Myocyte (in vitro differentiated cells): ENCODE results near the gene RNU6-7. TPM values are rescaled to one million over a fixed set of nuclear protein-coding genes. Genes with fewer than 3 reads are reported as not detected.
A peak's percentile ranks its signal among the peaks of the same experiment; 100 is the strongest.

ENCODE experiments used
- DNase-seq: peaks from one replicate; pipeline ENCODE4 v3.0.0-alpha.2; 2012; ENCODE audit warnings: low read depth
- total RNA-seq: library from RNA; depleted of rRNA; stranded (reverse); fragments of >200 nt; gene quantifications from 2 replicates; pipeline ENCODE4 v1.2.3, GENCODE V29; 2014

RNU6-7 gene
- total RNA-seq, 1 donor from 2014 or later: not detected

DNA sequence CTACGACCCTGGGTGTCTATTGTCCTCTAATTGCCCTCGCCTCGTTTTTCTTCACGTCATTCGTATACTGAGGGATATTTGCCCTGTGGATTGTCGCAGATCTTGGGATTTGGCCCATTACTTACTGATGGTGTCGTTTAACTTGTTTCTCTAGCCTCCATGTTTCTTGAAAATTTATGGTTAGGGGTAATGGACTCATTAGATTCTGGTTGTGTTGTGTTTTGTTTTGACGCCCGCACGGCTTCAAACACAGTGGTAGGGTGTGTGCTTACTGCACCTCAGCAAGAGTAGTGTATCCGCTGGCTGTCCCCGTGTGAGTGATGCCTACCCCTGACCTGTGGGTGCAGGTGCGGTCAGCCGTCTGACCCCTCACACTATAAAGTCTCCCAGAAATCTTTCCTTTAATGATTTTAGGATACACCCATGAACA is 2.1 kb downstream of the RNU6-7 start:
- DNase-seq: peak; percentile 25

DNA sequence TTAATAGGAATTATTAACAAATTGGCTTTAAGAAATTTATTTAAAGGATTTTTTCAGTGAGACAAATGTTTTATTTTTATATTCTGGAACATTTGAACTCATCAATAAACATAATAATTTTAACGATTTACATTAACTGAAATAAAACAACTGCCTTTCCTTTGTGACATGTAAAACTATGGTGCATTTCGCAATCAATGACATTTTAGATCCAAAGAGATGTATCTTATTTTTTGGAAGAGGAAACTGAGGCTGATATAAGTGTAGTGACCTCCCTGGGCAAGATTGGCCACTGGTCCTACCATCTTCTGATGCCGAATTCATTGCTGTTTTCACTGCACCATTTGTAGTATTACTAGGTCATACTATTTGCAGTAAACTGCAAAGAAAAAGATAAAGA is 3.7 kb downstream of the RNU6-7 start:
- DNase-seq: no peak

DNA sequence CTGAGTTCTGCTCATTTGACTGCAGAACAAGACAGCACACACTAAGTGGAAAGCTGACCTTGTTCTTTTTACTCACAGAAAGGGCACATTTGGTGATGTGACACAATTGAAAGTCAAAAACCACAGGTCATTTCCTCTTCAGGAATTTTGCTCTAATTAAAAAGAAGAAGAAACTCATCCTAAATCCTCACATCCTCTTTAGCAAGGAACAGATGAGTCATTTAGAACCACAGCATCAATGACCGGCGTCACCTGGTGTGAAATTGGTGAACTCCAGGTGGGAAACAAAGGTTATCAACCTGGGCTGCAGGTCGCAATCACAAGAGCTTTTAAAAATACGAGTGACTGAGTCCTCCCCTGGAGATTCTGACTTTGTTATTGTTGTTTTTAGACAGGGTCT is 4.1 kb downstream of the RNU6-7 start:
- DNase-seq: no peak

DNA sequence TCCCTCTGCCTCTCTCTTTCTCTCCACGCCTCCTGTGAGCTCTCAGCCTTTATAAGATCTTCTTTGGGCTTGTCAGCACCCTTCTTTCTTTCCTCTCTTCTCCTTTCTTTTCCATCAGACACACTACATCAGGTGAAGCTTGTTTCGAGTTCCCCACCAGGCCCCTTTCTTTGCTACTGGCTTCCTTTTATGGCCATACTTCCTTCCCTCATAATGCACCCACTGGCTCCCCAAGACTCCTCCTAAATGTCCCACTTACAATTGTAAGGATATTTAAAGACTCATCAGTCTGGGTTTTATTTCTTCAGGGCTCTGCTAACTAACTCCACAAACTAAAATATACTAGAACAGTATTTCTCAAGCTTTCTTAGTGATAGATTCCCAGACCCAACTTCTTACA is 4.7 kb downstream of the RNU6-7 start:
- no peak for DNase-seq

DNA sequence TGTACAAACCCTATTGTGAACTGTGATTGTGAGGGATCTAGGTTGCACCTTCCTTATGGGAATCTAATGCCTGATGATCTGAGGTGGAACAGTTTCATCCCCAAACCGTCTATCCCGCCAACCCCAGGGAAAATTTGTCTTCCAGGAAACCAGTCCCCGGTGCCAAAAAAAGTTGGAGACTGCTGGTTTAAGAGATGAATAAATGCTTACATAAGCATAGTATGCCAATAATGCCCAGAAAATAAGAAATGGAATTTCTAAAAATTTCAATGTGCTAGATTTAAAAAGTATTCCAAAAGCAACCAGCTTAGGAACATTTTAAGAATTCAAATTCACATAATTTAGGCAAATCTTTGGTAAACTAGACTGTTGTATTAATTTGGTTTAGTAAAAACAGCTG is 6.6 kb downstream of the RNU6-7 start:
- DNase-seq: no peak

DNA sequence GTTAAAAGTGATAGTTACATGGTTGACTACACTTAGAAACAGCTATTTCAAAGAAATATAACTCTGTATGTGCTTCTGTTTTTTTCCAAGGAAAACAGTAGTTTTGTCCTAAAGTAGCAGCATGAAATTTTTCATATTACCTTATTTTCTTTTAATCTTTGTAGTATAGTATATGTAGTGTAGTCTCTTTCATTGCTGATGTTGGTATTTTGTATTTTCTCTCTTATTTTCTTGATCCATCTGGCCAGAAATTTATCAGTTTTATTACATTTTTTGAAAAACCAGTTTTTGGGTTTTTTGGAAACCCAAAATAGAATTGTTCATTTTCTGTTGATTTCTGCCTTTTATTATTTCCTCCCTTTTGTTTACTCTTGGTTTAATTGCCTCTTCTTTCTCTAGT is 7.6 kb downstream of the RNU6-7 start:
- DNase-seq: no peak

DNA sequence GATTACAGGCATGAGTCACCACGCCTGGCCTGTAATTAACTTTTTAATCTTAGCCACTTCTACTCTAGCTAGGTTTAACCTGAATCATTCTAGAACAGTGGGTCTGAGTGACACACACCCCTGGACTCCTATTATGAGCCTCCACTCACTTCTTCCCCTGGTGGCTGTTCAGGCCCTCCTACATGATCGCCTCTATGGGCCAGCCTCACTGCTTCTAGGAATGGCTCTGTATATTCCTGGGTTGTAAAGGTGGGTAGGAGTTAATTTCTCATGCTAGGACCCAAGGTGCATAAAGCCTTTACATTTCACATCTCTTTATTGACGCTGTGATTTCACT is 9.2 kb downstream of the RNU6-7 start:
- DNase-seq: no peak

DNA sequence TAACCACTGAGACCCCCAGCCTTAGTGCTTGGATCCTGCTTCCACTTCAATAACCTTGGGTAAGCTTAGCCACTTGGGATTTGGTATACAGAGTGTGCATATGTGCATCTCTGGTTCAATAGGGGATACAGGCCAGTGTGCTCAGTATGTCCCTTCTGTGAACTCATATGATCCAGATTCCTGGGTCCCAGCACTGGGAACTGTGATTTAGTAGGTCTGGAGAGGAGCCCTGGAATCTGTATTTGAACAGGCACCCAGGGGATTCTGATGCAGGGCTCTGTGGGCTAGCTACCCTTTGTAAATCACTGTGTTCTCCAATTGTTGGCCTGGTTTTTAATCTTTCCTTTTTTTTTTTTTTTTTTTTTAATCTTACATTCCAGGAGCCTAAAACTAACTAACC is 11.0 kb downstream of the RNU6-7 start:
- DNase-seq: no peak

DNA sequence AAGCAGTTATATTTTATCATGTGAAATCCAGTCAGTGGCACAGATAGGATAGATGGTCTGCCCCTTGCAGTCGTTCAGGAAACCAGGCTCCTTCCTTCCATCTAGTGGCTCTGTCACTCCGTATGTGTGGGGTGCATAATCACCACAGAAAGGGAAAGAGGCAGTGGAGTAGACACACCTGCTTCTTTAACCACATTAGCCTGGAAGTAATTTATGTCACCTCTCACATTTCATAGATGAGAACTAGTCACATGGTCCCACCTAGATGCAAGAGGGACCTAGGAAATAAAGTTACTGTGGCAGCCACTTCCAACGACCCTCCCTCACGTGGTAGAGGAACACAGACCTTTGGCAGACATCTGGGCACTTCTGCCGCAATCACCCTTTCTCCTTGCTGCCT is 15.5 kb downstream of the RNU6-7 start:
- DNase-seq: peak; percentile 60

DNA sequence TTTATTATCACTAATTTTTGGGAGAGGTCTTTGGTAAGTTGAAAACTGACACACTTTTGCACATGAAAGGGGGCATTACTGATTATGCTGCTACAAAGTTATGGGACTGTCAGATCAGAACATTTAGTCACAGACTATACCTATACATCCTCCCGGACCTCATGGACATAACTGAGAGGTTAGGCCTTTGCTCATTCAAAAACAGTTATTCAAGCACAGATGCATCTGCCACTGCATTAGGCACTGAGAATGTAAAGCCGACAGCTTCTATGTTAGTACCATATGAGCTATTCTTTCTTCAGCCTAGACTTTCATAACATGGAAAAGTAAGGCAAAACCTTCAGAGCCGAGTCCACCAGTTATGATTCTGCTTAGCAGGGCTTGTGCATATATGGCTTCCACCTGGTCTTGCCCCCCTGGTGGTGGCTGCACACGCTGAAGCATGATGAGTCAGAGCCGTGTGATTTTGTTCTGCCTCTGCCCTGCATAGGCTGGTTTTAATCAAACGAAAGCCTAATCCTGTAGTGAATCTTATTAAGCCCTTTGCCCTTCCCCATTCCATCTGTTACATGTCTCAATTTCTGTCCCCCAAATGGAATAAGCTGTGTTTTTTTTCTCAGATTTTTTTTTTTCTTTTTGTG is 23.0 kb downstream of the RNU6-7 start:
- DNase-seq: peak; percentile 73

DNA sequence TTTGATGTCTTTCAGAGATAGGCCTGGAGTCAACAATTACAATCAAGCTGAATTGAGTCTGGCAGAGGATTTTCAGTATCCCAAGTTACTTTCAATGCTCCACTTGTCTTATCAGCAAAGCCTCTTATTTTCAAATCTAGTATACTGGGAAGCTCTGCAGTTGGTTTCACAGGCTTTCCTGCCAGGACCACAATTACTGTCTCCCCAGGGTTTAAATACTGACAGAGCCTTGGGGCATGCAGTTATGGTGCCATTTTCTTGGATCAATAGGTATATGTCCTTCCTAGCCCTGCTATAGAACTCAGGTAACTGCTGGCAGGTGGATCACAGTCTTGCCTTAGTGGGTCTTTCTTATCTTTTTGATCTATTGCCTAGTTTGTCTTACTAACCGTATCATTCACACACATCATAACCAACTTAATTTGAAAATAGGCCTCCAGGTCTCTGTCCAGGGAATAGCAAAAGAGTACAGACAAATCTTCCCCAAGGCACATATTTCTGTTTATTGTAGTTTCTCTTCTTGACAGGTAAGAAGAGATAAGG is 23.6 kb downstream of the RNU6-7 start:
- DNase-seq: no peak

DNA sequence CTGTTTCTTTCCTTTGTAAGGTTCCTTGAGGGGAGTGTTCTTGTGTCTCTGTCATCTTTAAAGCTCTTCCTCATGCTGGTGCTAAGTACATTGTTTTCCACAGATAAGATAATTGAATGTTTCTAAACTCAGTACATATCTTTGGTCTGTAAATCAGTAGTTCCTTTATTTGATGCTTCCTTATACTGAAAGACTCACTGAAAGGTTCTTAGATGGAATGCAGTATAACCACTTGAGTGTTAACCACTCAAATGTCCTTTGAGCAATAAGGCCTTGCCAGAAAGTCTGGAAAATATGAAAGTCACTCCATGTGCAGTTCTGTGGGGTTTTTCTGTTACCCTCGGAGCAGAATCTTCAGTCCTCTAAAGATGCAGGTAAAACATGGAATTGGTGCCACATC is 24.2 kb downstream of the RNU6-7 start:
- DNase-seq: no peak

DNA sequence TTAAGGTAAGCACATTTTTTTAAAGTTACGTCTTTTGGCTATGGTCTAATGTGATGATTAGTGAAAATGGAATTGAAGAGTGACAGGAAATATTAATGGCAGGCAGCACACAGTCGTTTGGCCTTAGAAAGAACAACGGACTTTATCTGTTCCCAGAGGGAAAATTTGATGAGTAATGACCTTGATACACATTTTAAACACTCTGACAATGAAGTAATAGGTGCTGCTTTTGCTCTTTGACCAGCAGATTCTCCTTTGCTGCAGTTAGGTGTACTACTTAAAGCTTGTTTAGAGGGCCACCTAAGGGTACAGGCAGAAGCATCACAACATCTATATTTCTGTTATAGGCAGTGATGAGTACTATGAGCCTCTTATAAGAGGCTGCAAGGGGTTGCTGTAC is 28.3 kb downstream of the RNU6-7 start:
- DNase-seq: no peak

DNA sequence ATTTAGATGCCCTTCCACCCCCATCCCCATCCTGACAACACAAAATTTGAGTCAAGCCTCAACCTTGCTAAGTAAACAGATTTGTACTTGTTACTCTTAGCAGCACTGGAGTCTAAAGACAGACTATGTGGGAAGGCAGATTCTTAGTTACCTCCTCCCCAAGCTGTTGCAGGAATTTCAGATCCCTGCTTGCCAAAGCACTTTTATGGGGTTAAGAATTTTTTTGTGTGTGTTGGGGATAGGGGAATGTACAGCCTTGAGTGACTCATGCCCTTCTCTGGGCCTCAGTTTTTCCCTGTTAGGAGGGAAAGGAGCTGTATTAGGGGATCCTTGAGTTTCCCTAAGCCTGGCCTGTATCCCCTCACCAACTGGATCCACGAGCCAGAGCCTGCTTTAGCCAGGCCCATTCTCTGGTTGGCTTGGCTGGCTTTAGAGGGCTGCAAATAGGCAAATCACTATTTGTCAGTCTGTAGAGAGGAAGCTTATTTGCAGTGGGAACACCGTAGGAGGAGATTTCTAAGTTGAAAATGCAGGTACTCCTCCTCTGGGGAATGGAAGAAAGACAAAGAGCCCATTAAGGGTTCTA is 28.9 kb downstream of the RNU6-7 start:
- peak; percentile 19 for DNase-seq

DNA sequence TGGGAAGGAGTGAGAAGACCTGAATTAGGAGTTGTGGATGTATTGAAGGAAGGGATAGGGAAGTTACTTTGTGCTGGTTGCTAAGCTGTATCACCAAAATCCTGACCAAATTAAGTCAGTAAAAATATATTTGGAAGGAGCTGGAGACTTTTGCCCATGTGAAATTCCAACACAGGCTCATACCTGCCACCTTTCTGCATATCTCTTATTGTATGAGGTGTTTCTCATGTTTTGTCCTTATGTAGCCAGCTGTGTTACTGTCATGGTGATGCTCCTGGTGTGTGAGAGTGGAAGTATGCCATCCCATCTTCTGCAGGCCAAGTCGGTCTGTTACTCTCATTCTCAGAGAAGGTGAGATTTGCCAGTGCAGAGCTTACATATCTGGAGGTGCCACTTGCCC is 30.6 kb downstream of the RNU6-7 start:
- DNase-seq: no peak

DNA sequence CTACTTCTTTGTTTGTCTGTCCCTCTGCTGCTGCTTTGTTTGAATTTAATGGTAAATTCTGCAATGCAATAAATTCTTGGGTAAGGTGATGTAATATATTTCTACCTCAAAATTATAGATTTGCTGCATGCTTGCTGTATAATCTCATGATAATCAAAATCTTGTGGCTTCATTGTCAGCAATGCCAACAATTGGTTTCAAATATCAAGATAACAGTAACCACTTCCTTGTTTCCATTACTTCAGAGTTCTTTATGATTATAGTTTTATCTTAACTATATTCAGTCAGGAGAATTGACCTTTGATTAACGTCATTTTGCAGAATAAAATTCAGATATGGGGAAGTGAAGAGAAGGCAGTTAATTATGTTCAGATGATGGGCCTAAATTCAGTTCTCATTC is 31.4 kb downstream of the RNU6-7 start:
- DNase-seq: no peak

DNA sequence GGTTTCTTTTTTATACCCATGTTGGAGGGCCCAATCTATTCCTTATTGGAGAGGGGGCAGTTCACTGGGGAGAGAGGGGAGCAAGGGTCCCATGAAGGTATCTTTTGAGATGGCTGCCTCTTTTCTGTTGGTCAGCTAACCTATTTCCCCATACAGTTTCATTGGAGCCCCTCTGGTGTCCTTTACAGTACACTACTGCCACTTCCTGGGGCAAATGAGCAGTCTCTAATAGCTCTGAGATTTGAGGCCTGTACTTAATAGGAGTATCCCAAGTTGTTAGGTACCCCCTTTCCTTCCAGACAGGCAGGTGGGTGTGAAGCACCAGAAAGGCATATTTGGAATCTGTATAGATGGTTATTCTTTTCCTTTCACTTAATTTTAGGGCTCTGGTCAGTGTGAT is 42.6 kb downstream of the RNU6-7 start:
- DNase-seq: no peak

DNA sequence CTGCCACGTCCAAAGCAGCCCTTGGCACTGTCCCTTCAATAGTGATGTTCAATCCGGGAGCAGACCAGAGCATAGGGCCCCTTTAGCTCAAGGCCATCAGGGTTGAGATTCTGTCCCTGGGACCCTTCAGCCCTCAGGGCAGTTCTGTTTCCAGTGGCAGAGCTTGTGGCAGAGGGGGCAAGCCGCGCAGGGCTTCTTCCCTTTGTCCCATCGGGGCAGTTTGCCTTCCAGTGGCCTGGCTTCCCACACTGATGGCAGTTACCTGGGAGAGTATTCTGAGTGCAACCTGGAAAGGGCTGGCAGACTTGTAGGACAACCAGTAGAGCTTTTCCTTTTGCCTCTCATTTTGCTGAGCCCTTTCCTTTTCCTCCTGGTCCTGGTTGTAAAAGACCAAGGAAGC is 44.9 kb downstream of the RNU6-7 start:
- no peak for DNase-seq

DNA sequence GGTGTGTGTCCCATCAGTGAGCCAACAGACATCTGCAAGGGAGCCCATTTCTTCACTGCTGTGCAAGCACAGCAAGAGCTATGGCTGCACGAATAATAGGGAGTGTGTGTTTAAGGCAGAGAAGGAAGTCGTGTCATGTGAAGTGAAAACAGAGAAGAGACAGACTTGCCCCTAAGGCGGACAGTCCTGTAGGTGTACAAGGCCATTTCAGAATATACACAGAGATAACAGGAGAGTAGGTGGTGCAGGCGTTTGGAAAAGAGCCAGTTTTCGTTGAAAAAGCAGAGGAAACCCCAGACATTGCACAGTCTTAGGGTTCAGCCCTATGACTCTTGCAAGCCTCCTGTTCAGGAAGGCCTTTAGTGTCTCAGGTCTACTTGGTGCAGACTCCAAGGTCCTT is 47.5 kb downstream of the RNU6-7 start:
- no peak for DNase-seq

DNA sequence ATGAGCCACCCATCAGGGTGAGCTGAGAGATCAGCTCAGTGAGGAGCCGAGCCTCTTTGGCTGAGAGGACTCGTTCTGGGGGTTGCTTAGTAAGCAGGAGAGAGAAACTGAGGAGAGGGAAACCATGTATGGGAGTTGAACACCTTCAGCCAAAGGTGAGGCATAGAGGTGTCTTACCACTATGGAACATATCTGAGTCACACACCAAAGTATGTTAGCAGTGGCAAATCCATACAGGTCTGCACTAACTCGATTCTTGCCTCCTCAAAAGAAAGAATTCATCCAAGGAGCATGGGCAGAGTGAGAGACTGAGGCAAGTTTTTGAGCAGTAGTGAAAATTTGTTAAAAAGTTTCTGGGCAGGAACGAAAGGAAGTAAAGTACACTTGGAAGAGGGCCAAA is 47.9 kb downstream of the RNU6-7 start:
- DNase-seq: no peak

DNA sequence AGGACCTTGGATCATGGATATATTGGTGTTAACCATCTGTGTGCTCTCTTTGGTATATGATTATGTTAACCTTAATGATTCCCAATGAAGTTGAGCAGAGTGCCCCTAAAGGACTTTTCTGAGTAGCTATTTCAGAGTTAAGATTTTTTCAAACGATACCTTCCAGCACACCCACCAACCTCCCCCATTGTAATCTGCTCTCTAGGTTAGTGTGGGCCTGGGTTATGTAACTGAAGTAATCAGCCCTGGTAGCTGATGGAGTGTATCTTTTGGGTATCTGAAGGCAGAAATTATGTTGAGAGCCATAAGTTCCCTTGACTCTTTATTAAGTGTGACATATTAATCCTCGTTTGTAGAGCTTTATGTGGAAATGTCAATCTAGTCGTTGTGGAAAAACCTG is 48.8 kb downstream of the RNU6-7 start:
- no peak for DNase-seq

DNA sequence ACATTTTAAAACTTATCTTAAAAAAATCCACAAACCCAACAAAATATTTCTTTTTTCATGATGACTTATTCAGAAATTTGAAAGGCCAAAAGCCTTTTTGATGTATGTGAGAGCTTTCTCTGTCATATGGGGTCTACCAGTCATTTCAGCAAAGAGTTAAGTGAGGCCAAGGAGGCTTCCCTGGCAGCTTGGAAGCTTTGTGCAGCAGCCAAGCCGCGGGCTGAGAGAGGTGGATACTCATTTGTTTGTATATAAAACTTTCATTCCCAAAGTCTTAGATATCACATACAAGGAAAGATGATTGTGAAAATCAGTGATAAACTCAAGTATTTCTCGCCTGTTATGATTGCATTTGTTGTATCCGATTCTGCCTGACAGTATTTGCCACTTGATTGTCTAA is 49.7 kb downstream of the RNU6-7 start:
- DNase-seq: no peak
